Keratinocyte (primary cell): ENCODE results near the gene RAPGEF1. TPM values are rescaled to one million over a fixed set of nuclear protein-coding genes. Genes with fewer than 3 reads are reported as not detected.
A peak's percentile ranks its signal among the peaks of the same experiment; 100 is the strongest.

ENCODE experiments used
- DNase-seq: peaks from one replicate; pipeline ENCODE4 v3.0.0-alpha.2; 2011; ENCODE audit warnings: low read depth, missing footprints, low spot score
- FAIRE-seq: peaks from 2 replicates; lab custom pipeline; 2011; peaks lifted over from hg19 to GRCh38; lab: Jason Lieb, UNC
- H2AFZ ChIP-seq: 2 replicates; pipeline ENCODE4 v1.6.0; 2012; ENCODE audit warnings: low read length, control low read depth, inconsistent platforms; ENCODE audit not compliant: control insufficient read depth
- H3K27ac ChIP-seq: 2 replicates; pipeline ENCODE4 v1.5.1; 2011; ENCODE audit warnings: low read length; ENCODE audit not compliant: control insufficient read depth, insufficient read depth
- H3K27me3 ChIP-seq: 3 replicates; pipeline ENCODE4 v1.6.0; 2011; ENCODE audit warnings: low read length; ENCODE audit not compliant: control insufficient read depth, insufficient read depth; ENCODE audit errors: extremely low read depth
- H3K36me3 ChIP-seq, 2 experiments: 2 replicates in 1 of 2; 3 replicates in 1 of 2; pipeline ENCODE4 v1.5.1; 2011; ENCODE audit warnings: low read length in 2 of 2, mild to moderate bottlenecking in 1 of 2; ENCODE audit not compliant: control insufficient read depth in 2 of 2, insufficient read depth in 2 of 2; ENCODE audit errors: extremely low read depth in 1 of 2
- H3K4me1 ChIP-seq: 3 replicates; pipeline ENCODE4 v1.5.1; 2011; ENCODE audit warnings: low read length; ENCODE audit not compliant: control insufficient read depth, insufficient read depth; ENCODE audit errors: extremely low read depth
- H3K4me2 ChIP-seq: 3 replicates; pipeline ENCODE4 v1.6.0; 2011; ENCODE audit warnings: low read depth, low read length; ENCODE audit not compliant: control insufficient read depth, insufficient read depth; ENCODE audit errors: extremely low read depth
- H3K4me3 ChIP-seq, 3 experiments: fragments of 200-600 bp in 1 of 3; sonication (generic) in 1 of 3; 2 replicates in 2 of 3; 3 replicates in 1 of 3; pipeline ENCODE4 v1.5.1; 2011 to 2016; ENCODE audit warnings: low read length in 3 of 3, mild to moderate bottlenecking in 3 of 3, control low read depth in 2 of 3, inconsistent platforms in 1 of 3, low read depth in 1 of 3, mixed read lengths in 1 of 3, mixed run types in 1 of 3, moderate library complexity in 1 of 3; ENCODE audit not compliant: control insufficient read depth in 2 of 3, insufficient read depth in 2 of 3; ENCODE audit errors: extremely low read depth in 1 of 3
- H3K79me2 ChIP-seq: 2 replicates; pipeline ENCODE4 v1.6.0; 2012; ENCODE audit warnings: low read length; ENCODE audit not compliant: control insufficient read depth, insufficient read depth
- H3K9ac ChIP-seq: 3 replicates; pipeline ENCODE4 v1.6.0; 2011; ENCODE audit warnings: low read length; ENCODE audit not compliant: control insufficient read depth, insufficient read depth; ENCODE audit errors: extremely low read depth
- H3K9me1 ChIP-seq: 3 replicates; pipeline ENCODE4 v1.6.0; 2011; ENCODE audit warnings: low read length; ENCODE audit not compliant: control insufficient read depth, insufficient read depth; ENCODE audit errors: extremely low read depth
- H3K9me3 ChIP-seq: 2 replicates; pipeline ENCODE4 v1.5.1; 2012; ENCODE audit warnings: low read depth, low read length; ENCODE audit not compliant: control insufficient read depth
- H4K20me1 ChIP-seq: 3 replicates; pipeline ENCODE4 v1.6.0; 2011; ENCODE audit warnings: low read length; ENCODE audit not compliant: control insufficient read depth, insufficient read depth; ENCODE audit errors: extremely low read depth
- EZH2 ChIP-seq: IDR thresholded peaks from one replicate; pipeline ENCODE4 v1.6.1; 2012; ENCODE audit warnings: inconsistent platforms, mild to moderate bottlenecking, low read length, moderate library complexity
- dilution Hi-C: fragments of 300-500 bp; cut with MboI; formaldehyde crosslinking; loops from one replicate; pipeline ENCODE4 v1.7.0; 2020; ENCODE audit warnings: low sequenced_read_pairs; ENCODE audit not compliant: extremely low pct_ligation_motif_present
- polyA plus RNA-seq, 5 experiments: library from polyadenylated mRNA; depleted of rRNA in 3 of 5; stranded (reverse) in 3 of 5; stranded (forward) in 1 of 5; unstranded in 1 of 5; fragments of >200 nt; gene quantifications; 1 replicate in 1 of 5; 2 replicates in 3 of 5; 3 replicates in 1 of 5; pipeline versions ENCODE4 v1.2.1 to v1.2.3, GENCODE V29; 2011 to 2012; ENCODE audit warnings: missing spikeins in 2 of 5, low read depth in 1 of 5, low replicate concordance in 1 of 5
- TF ChIP-seq, protein P1 (sequence below), 3 experiments: IDR thresholded peaks in 1 of 3; conservative IDR thresholded peaks in 1 of 3; optimal IDR thresholded peaks in 1 of 3; 2 replicates in 2 of 3; 3 replicates in 1 of 3; pipeline versions ENCODE3 to v1.5.1; 2011; ENCODE audit warnings: low read length in 3 of 3, mild to moderate bottlenecking in 3 of 3, moderate library complexity in 2 of 3, control low read depth in 1 of 3, inconsistent platforms in 1 of 3; ENCODE audit not compliant: insufficient read depth in 2 of 3; ENCODE audit errors: extremely low read depth in 1 of 3

Gene RAPGEF1
- polyA plus RNA-seq, 1 donor (not counting 4 experiments of a cell fraction or from before 2014, with no cell fraction given), result 18.5 TPM

- DNase-seq (no peak), FAIRE-seq (no peak)
- H3K9me3 ChIP-seq, result no peaks in the 10 kb centered on the region
- peaks cover 8 to 15% of the 10 kb centered on the region in 2 experiments for H3K36me3 ChIP-seq
- peak overlapping the region; percentile 95 for H3K4me2 ChIP-seq
- H3K9me1 ChIP-seq, result no peaks in the 10 kb centered on the region
- TF ChIP-seq, protein P1, sequence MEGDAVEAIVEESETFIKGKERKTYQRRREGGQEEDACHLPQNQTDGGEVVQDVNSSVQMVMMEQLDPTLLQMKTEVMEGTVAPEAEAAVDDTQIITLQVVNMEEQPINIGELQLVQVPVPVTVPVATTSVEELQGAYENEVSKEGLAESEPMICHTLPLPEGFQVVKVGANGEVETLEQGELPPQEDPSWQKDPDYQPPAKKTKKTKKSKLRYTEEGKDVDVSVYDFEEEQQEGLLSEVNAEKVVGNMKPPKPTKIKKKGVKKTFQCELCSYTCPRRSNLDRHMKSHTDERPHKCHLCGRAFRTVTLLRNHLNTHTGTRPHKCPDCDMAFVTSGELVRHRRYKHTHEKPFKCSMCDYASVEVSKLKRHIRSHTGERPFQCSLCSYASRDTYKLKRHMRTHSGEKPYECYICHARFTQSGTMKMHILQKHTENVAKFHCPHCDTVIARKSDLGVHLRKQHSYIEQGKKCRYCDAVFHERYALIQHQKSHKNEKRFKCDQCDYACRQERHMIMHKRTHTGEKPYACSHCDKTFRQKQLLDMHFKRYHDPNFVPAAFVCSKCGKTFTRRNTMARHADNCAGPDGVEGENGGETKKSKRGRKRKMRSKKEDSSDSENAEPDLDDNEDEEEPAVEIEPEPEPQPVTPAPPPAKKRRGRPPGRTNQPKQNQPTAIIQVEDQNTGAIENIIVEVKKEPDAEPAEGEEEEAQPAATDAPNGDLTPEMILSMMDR (optimal IDR thresholded peaks at IDR 0.05 in 1 of 3, IDR thresholded peaks at IDR 0.05 in 1 of 3, conservative IDR thresholded peaks at IDR 0.05 in 1 of 3; ENCODE audit: extremely low read depth in 1 of 3, insufficient read depth in 2 of 3, low read length in 3 of 3), result peak in 1 of 3 experiments; percentile 15
- no peak for TF ChIP-seq EZH2
- H3K9ac ChIP-seq, result peak overlapping the region; percentile 77
- peak overlapping the region; percentile 79 to 86 (median 84) for H3K4me3 ChIP-seq
- H3K79me2 ChIP-seq, result peaks cover 8% of the 10 kb centered on the region
- H3K27me3 ChIP-seq, result no peaks in the 10 kb centered on the region
- dilution Hi-C loops, result no loop called here
- H3K4me1 ChIP-seq, result peaks cover 11% of the 10 kb centered on the region
- peak overlapping the region; percentile 33 for H2AFZ ChIP-seq
- peak overlapping the region; percentile 40 for H3K27ac ChIP-seq
- H4K20me1 ChIP-seq, result no peaks in the 10 kb centered on the region
These were observed 209.3 kb downstream of the RAPGEF1 start for GRCh38 chr9:131530546-131530919.

DNA sequence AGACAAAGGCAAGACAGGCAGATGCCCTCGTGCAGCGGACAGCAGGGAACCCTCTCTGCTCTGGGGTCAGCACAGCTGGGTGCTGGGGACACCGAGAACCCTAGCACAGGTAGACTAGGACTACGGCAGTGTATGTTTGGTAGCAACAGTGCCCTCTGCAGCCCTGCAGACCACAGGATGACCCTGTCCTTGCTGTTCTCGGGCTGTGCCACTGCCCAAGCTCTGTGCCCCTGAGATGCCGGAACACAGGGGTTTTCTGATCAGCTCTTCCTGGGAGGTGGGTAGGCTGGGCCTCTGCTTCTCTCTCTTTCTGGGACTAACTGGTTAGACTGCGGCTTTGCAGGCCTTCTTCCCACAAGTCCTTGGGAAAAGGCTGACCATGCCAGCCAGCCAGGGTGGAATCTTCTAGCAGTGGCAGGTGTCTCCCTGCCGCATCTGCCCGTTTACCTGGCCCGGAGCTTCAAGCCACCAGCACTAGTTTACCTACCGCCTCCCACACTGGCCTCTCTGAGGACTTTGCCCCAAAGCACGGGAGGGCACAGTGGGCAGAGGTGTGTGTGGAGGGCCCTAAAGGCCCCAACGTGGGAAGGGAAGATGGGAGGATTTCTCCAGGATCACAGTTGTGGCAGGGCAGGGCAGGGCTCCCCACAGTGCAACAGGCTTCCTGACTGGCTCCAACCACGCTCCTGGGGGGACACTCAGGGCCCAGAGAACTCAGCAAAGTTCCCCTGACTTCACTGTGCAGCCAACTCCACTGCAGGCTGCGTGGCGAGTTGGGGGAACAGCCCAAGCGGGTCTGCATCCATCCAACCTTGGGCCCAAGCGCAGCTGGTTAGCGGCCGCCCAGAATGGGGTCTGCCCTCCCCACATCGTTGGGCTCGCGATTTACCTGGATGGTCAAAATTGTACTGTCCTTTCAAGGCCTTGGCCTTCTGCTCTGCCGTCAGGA is 210.0 kb downstream of the RAPGEF1 start:
- Histone ChIP-seq H3K4me3 (peak overlapping the region; percentile 79 to 86 (median 84)), H3K36me3 (peaks cover 8 to 19% of the 10 kb centered on the region in 2 experiments), H3K79me2 (peaks cover 8% of the 10 kb centered on the region), H3K4me2 (peak overlapping the region; percentile 95), H3K27ac (peak overlapping the region; percentile 40), H3K27me3 (no peaks in the 10 kb centered on the region), H3K9me1 (no peaks in the 10 kb centered on the region), H3K4me1 (peaks cover 11% of the 10 kb centered on the region), H2AFZ (peak overlapping the region; percentile 33), H3K9ac (peak overlapping the region; percentile 77), H3K9me3 (no peaks in the 10 kb centered on the region), H4K20me1 (no peaks in the 10 kb centered on the region)
- dilution Hi-C loops, result no loop called here
- FAIRE-seq (no peak), DNase-seq (no peak)
- no peak for TF ChIP-seq EZH2
- TF ChIP-seq, protein P1 (optimal IDR thresholded peaks at IDR 0.05 in 1 of 3, IDR thresholded peaks at IDR 0.05 in 1 of 3, conservative IDR thresholded peaks at IDR 0.05 in 1 of 3; ENCODE audit: extremely low read depth in 1 of 3, insufficient read depth in 2 of 3, low read length in 3 of 3), result peak in 1 of 3 experiments; percentile 18
